GM12878 (cell line): ENCODE results near the gene CACNA1B. TPM values are rescaled to one million over a fixed set of nuclear protein-coding genes. Genes with fewer than 3 reads are reported as not detected.

ENCODE experiments used
- ATAC-seq: fragments of 200-7000 bp; cut with Tn5 transposase; 3 replicates; pipeline ENCODE4 v1.9.1; 2020; ENCODE audit warnings: mild to moderate bottlenecking, moderate library complexity
- BruUV-seq: library from RNA; stranded (reverse); fragments of 400-500 nt; replicated peaks from 2 replicates; lab custom pipeline; 2021; lab: Mats Ljungman, UMichigan
- CTCF ChIA-PET: fragments of 300-600 bp; sonication (Branson Sonifier 250); formaldehyde crosslinking; extraction: SDS; loops from one replicate; lab custom pipeline; 2021; ENCODE audit warnings: inconsistent platforms; lab: Yijun Ruan, JAX
- POLR2A ChIA-PET: fragments of 350-600 bp; formaldehyde crosslinking; extraction: SDS; loops from one replicate; lab custom pipeline; 2021; ENCODE audit warnings: inconsistent platforms; lab: Charles Lee
- RAD21 ChIA-PET: fragments of 300-600 bp; sonication (Branson Sonifier 250); formaldehyde crosslinking; loops from one replicate; lab custom pipeline; 2023; ENCODE audit warnings: antibody characterized with exemption; ENCODE audit not compliant: unreplicated experiment; lab: Charles Lee
- SMC1A ChIA-PET: fragments of 300-600 bp; sonication (Branson Sonifier 250); formaldehyde crosslinking; loops from one replicate; lab custom pipeline; 2023; ENCODE audit not compliant: unreplicated experiment, uncharacterized antibody; lab: Charles Lee
- DNase-seq: peaks from one replicate; pipeline ENCODE4 v3.0.0-alpha.2; 2011; ENCODE audit warnings: low read depth, low spot score
- FAIRE-seq: peaks from 3 replicates; lab custom pipeline; 2011; peaks lifted over from hg19 to GRCh38; lab: Jason Lieb, UNC
- H2AFZ ChIP-seq: 2 replicates; pipeline ENCODE4 v1.6.0; 2011; ENCODE audit warnings: low read depth, low read length, control low read depth; ENCODE audit not compliant: control insufficient read depth
- H3K27ac ChIP-seq: 2 replicates; pipeline ENCODE4 v1.5.1; 2011; ENCODE audit warnings: control low read depth; ENCODE audit not compliant: control insufficient read depth, insufficient read depth
- H3K27me3 ChIP-seq, 2 experiments: replicated peaks in 1 of 2; 2 replicates each; pipeline versions ENCODE4 v1.6.0 to v1.6.1; 2011; ENCODE audit warnings: low read length in 1 of 2; ENCODE audit not compliant: control insufficient read depth in 2 of 2, insufficient read depth in 2 of 2
- H3K36me3 ChIP-seq, 2 experiments: 2 replicates each; pipeline ENCODE4 v1.5.1; 2011; ENCODE audit warnings: low read length in 1 of 2; ENCODE audit not compliant: control insufficient read depth in 2 of 2, insufficient read depth in 2 of 2
- H3K4me1 ChIP-seq: 2 replicates; pipeline ENCODE4 v1.6.1; 2011; ENCODE audit warnings: mild to moderate bottlenecking, low read length, moderate library complexity, mixed read lengths; ENCODE audit not compliant: control insufficient read depth, insufficient read depth
- H3K4me2 ChIP-seq: 2 replicates; pipeline ENCODE4 v1.6.0; 2011; ENCODE audit warnings: control low read depth; ENCODE audit not compliant: control insufficient read depth, insufficient read depth
- H3K4me3 ChIP-seq: fragments of 200-600 bp; sonication (generic); 2 replicates; pipeline ENCODE4 v1.5.1; 2016
- H3K79me2 ChIP-seq: 2 replicates; pipeline ENCODE4 v1.6.0; 2011; ENCODE audit warnings: low read length; ENCODE audit not compliant: control insufficient read depth, insufficient read depth
- H3K9ac ChIP-seq: 2 replicates; pipeline ENCODE4 v1.8.0; 2011; ENCODE audit warnings: low read length, control low read depth, mixed read lengths; ENCODE audit not compliant: control insufficient read depth, insufficient read depth
- H3K9me3 ChIP-seq: replicated peaks from 3 replicates; pipeline ENCODE4 v1.5.1; 2011; ENCODE audit warnings: mild to moderate bottlenecking, low read length; ENCODE audit not compliant: control insufficient read depth, insufficient read depth
- H4K20me1 ChIP-seq: 2 replicates; pipeline ENCODE4 v1.6.0; 2011; ENCODE audit not compliant: control insufficient read depth, insufficient read depth
- HCFC1 ChIP-seq: fragments of 150-350 bp; IDR thresholded peaks from 2 replicates; pipeline ENCODE4 v1.6.1; 2014; ENCODE audit warnings: low read length
- HDAC6 ChIP-seq: fragments of 200-600 bp; sonication (generic); IDR thresholded peaks from one replicate; pipeline ENCODE4 v1.8.0; 2017; ENCODE audit warnings: antibody characterized with exemption; ENCODE audit not compliant: unreplicated experiment
- KLF5 ChIP-seq: fragments of 450-650 bp; IDR thresholded peaks from 2 replicates; pipeline ENCODE4 v1.6.1; 2014; ENCODE audit warnings: mild to moderate bottlenecking; ENCODE audit not compliant: partially characterized antibody
- SP1 ChIP-seq: IDR thresholded peaks from one replicate; pipeline ENCODE4 v1.6.1; 2011; ENCODE audit warnings: low read depth, low read length
- SPI1 ChIP-seq: IDR thresholded peaks from 2 replicates; pipeline ENCODE4 v1.6.1; 2011; ENCODE audit warnings: low read depth, mild to moderate bottlenecking, low read length, moderate library complexity, borderline replicate concordance; ENCODE audit not compliant: insufficient read depth
- WGBS: methylation state at CpG from one replicate; pipeline ENCODE4 v1.1.6; 2016; ENCODE audit warnings: low lambda C conversion rate; ENCODE audit not compliant: insufficient replicate concordance, insufficient coverage; ENCODE audit errors: missing lambda C conversion rate; 5-methylcytosine and 5-hydroxymethylcytosine counted together
- in situ Hi-C: fragments of 300-500 bp; cut with MboI; formaldehyde crosslinking; loops from 9 replicates; pipeline ENCODE4 v1.14.3; 2018; ENCODE audit warnings: mixed read lengths
- intact Hi-C: fragments of 100-400 bp; cut with micrococcal nuclease; formaldehyde crosslinking; loops from one replicate; pipeline ENCODE4 v1.14.2; 2022; ENCODE audit not compliant: unreplicated experiment
- polyA plus RNA-seq, 11 experiments: library from polyadenylated mRNA; depleted of rRNA in 4 of 11; unstranded in 6 of 11; stranded (reverse) in 5 of 11; fragments of >200 nt; fragmentation: Nextera tagmentation in 4 of 11; fragmentation: Illumina TruSeq in 1 of 11; extraction: Ambion mirVana in 4 of 11; extraction: Trizol in 1 of 11; gene quantifications; 1 replicate in 1 of 11; 2 replicates in 10 of 11; pipeline versions ENCODE4 v1.2.1 to v1.2.3, GENCODE V29; 2011 to 2016; ENCODE audit warnings: inconsistent platforms in 2 of 11, missing spikeins in 2 of 11, low read depth in 1 of 11
- total RNA-seq, 4 experiments: library from RNA; depleted of rRNA in 3 of 4; stranded (reverse); fragments of >200 nt in 3 of 4; fragmentation: Illumina TruSeq in 1 of 4; extraction: Trizol in 1 of 4; gene quantifications; 2 replicates each; pipeline versions ENCODE4 v1.2.1 to v1.2.3, GENCODE V29; 2013 to 2021
- TF ChIP-seq, protein P1 (sequence below): IDR thresholded peaks from 2 replicates; pipeline ENCODE4 v1.6.1; 2012; ENCODE audit warnings: low read depth, low read length, improper control_type of control experiment
- TF ChIP-seq, protein P2 (sequence below): fragments of 450-650 bp; IDR thresholded peaks from 2 replicates; pipeline ENCODE4 v1.6.1; 2017; ENCODE audit warnings: mild to moderate bottlenecking, moderate library complexity

Gene CACNA1B
- total and polyA plus RNA-seq, 10 of the 15 experiments (the other 5 are each of a cell fraction or from before 2014, with no cell fraction given) = 0.01 to 0.03 (median 0.01) TPM; not detected in 7

DNA sequence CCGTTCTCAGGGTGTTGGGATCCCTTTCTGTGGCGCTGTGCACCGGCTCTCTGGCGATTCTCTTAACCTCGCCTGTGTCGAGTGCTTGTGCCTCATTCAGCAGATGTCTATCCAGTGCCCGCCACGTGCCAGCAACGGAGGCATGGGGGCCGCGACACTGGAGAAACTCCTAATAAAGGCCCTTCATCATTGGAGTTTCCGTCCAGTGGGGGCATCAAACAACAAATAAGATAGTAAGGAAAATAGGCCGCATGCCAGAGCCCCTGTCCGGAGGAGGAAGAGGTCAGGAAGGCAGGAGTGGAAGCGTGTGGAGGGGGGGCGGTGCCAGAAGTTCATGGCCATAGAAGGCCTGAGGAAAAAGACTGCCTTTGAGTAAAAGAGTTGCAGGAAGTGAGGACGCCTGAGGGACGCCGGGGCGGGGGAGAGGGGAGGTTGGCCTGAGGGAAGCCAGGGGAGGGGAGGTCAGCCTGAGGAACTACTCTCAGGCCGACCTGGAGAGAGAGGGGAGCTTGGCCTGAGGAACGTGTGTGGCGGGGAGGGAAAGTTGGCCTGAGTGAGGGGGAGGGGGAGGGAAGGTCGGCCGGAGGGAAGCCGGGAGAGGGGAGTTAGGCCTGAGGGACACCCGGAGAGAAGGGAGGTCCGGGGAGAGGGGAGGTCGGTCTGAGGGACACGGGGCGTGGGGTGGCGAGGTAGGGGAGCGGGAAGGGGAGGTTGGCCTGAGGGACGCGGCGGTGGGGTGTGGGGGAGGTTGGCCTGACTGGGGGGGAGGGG, 82.2 kb downstream of the CACNA1B start:
- ATAC-seq = no peak
- 47% methylated on average over 16 of the region's 36 CpGs for WGBS

More for the DNA sequence above, 82.2 kb downstream of the CACNA1B start:
- Histone ChIP-seq H3K4me1 (no peaks in the 10 kb centered on the region), H3K4me3 (no peak overlapping the region), H4K20me1 (no peaks in the 10 kb centered on the region), H3K27me3 (no peaks in the 10 kb centered on the region; a peak in 2 of 4 replicates), H3K36me3 (no peaks in the 10 kb centered on the region), H3K9ac (no peak overlapping the region), H3K27ac (no peak overlapping the region), H3K9me3 (no peaks in the 10 kb centered on the region), H3K4me2 (no peak overlapping the region), H3K79me2 (no peaks in the 10 kb centered on the region), H2AFZ (no peak overlapping the region)
- FAIRE-seq = no peak
- no peak for DNase-seq
- TF ChIP-seq HDAC6 = no peak
- TF ChIP-seq SP1 = no peak
- TF ChIP-seq HCFC1 = no peak
- TF ChIP-seq, protein P1, sequence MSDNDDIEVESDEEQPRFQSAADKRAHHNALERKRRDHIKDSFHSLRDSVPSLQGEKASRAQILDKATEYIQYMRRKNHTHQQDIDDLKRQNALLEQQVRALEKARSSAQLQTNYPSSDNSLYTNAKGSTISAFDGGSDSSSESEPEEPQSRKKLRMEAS = no peak
- no peak for TF ChIP-seq KLF5
- TF ChIP-seq, protein P2, sequence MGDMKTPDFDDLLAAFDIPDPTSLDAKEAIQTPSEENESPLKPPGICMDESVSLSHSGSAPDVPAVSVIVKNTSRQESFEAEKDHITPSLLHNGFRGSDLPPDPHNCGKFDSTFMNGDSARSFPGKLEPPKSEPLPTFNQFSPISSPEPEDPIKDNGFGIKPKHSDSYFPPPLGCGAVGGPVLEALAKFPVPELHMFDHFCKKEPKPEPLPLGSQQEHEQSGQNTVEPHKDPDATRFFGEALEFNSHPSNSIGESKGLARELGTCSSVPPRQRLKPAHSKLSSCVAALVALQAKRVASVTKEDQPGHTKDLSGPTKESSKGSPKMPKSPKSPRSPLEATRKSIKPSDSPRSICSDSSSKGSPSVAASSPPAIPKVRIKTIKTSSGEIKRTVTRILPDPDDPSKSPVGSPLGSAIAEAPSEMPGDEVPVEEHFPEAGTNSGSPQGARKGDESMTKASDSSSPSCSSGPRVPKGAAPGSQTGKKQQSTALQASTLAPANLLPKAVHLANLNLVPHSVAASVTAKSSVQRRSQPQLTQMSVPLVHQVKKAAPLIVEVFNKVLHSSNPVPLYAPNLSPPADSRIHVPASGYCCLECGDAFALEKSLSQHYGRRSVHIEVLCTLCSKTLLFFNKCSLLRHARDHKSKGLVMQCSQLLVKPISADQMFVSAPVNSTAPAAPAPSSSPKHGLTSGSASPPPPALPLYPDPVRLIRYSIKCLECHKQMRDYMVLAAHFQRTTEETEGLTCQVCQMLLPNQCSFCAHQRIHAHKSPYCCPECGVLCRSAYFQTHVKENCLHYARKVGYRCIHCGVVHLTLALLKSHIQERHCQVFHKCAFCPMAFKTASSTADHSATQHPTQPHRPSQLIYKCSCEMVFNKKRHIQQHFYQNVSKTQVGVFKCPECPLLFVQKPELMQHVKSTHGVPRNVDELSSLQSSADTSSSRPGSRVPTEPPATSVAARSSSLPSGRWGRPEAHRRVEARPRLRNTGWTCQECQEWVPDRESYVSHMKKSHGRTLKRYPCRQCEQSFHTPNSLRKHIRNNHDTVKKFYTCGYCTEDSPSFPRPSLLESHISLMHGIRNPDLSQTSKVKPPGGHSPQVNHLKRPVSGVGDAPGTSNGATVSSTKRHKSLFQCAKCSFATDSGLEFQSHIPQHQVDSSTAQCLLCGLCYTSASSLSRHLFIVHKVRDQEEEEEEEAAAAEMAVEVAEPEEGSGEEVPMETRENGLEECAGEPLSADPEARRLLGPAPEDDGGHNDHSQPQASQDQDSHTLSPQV = no peak
- TF ChIP-seq SPI1 = no peak
- no TSS peak for BruUV-seq
- intact Hi-C loops = no loop called here
- ChIA-PET CTCF (no interaction called here), SMC1A (no interaction called here), RAD21 (no interaction called here), POLR2A (no interaction called here)
- in situ Hi-C loops = no loop called here
